A549 (cell line): ENCODE measurements around the gene NDRG4.

Experiments used
- CTCF ChIP-seq: fragments of >200 bp; sonication (Bioruptor Twin); formaldehyde crosslinking; IDR thresholded peaks from 3 replicates; pipeline ENCODE4 v1.5.1; 2016
- EP300 ChIP-seq, 2 experiments: fragments of >200 bp; sonication (Bioruptor Twin); formaldehyde crosslinking; IDR thresholded peaks; 2 replicates in 1 of 2; 3 replicates in 1 of 2; pipeline ENCODE4 v1.6.1; 2016 to 2017
- FOSB ChIP-seq: fragments of 250-450 bp; sonication (Bioruptor Pico); IDR thresholded peaks from 2 replicates; pipeline ENCODE4 v1.5.0; 2020; ENCODE audit warnings: mild to moderate bottlenecking, moderate library complexity
- MAX ChIP-seq: IDR thresholded peaks from 2 replicates; pipeline ENCODE4 v1.6.1; 2012
- MYC ChIP-seq: IDR thresholded peaks from 2 replicates; pipeline ENCODE4 v1.6.1; 2012; ENCODE audit warnings: mild to moderate bottlenecking, inconsistent platforms, low read length, improper control_type of control experiment, borderline replicate concordance
- NR3C1 ChIP-seq: fragments of >200 bp; sonication (Bioruptor Twin); formaldehyde crosslinking; IDR thresholded peaks from 3 replicates; pipeline ENCODE4 v1.6.1; 2017
- POLR2A ChIP-seq: IDR thresholded peaks from 2 replicates; pipeline ENCODE4 v1.6.1; 2012; ENCODE audit warnings: mild to moderate bottlenecking, low read length
- TF ChIP-seq, protein P1 (sequence below): fragments of 450-650 bp; IDR thresholded peaks from 2 replicates; pipeline ENCODE4 v1.6.1; 2014; ENCODE audit warnings: antibody characterized with exemption

- TF ChIP-seq POLR2A (no peak), CTCF (peak; percentile 86), MAX (peak; percentile 62; the same call in 1 of the 2 replicates), FOSB (CRISPR knock-in tag) (no peak), MYC (no peak), EP300 (IDR thresholded peaks at IDR 0.05) (no peak), NR3C1 (no peak)
- TF ChIP-seq, protein P1, sequence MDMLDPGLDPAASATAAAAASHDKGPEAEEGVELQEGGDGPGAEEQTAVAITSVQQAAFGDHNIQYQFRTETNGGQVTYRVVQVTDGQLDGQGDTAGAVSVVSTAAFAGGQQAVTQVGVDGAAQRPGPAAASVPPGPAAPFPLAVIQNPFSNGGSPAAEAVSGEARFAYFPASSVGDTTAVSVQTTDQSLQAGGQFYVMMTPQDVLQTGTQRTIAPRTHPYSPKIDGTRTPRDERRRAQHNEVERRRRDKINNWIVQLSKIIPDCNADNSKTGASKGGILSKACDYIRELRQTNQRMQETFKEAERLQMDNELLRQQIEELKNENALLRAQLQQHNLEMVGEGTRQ: no peak
These were observed 12.2 kb upstream of the NDRG4 start for GRCh38 chr16:58487566-58488351.
